Spleen (tissue), 7 donors: ENCODE data around the gene SCFD2.

ENCODE experiments used
- POLR2A ChIP-seq, 3 donors: fragments of 450-650 bp; IDR thresholded peaks; one replicate each; pipeline ENCODE4 v1.5.1; 2017; ENCODE audit warnings: antibody characterized with exemption in 3 of 3, mild to moderate bottlenecking in 1 of 3
- POLR2AphosphoS5 ChIP-seq, 3 donors: sonication (generic); formaldehyde crosslinking; IDR thresholded peaks; one replicate each; pipeline ENCODE4 v1.5.1; 2017; ENCODE audit warnings: antibody characterized with exemption in 3 of 3
- TF ChIP-seq, protein P1 (sequence below), 11 experiments: fragments of 200-600 bp in 7 of 11; fragments of 450-650 bp in 4 of 11; sonication (generic) in 4 of 11; IDR thresholded peaks in 8 of 11; conservative IDR thresholded peaks in 3 of 11; 1 replicate in 7 of 11; 2 replicates in 4 of 11; pipeline versions ENCODE4 v1.4.0 to v1.8.0; 2016 to 2021; ENCODE audit warnings: antibody characterized with exemption in 11 of 11, inconsistent platforms in 4 of 11, mild to moderate bottlenecking in 1 of 11
- donor health status: DM: no; HTN: no; CAD: no; lungs with moderate emphysema.
- donor health status: DM: no; HTN: no; CAD: no.
- donor health status: DM: no; HTN: no; CAD: no.

DNA sequence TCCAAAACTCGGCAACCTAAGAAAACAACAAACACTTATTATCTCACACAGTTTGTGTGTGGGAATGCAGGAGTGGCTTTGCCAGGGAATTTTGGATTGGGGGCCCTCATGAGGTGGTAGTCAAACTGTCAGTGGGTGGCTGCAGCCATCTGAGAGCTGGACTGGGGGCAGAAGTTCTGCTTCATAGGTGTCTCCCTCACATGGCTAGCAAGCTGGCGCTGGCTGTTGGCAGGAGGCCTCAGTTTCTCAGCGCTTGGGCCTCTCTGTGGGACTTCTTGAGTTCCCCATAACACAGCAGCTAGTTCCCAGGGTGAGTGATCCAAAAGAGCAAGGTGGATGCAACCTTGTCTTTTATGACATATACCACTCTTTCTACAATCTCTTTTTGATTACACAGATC, 529.7 kb downstream of the SCFD2 start:
- TF ChIP-seq, protein P1, sequence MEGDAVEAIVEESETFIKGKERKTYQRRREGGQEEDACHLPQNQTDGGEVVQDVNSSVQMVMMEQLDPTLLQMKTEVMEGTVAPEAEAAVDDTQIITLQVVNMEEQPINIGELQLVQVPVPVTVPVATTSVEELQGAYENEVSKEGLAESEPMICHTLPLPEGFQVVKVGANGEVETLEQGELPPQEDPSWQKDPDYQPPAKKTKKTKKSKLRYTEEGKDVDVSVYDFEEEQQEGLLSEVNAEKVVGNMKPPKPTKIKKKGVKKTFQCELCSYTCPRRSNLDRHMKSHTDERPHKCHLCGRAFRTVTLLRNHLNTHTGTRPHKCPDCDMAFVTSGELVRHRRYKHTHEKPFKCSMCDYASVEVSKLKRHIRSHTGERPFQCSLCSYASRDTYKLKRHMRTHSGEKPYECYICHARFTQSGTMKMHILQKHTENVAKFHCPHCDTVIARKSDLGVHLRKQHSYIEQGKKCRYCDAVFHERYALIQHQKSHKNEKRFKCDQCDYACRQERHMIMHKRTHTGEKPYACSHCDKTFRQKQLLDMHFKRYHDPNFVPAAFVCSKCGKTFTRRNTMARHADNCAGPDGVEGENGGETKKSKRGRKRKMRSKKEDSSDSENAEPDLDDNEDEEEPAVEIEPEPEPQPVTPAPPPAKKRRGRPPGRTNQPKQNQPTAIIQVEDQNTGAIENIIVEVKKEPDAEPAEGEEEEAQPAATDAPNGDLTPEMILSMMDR (IDR thresholded peaks at IDR 0.05 in 8 of 11, conservative IDR thresholded peaks at IDR 0.05 in 3 of 11) = no peak
- TF ChIP-seq POLR2A (IDR thresholded peaks at IDR 0.05) (no peak), POLR2AphosphoS5 (IDR thresholded peaks at IDR 0.05) (no peak)
